EL (cell line): Measurements from ENCODE around the gene DTYMK.

Experiments
- DNase-seq: peaks from one replicate; pipeline ENCODE4 v3.0.0-alpha.2; 2016

DTYMK gene, protein sequence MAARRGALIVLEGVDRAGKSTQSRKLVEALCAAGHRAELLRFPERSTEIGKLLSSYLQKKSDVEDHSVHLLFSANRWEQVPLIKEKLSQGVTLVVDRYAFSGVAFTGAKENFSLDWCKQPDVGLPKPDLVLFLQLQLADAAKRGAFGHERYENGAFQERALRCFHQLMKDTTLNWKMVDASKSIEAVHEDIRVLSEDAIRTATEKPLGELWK

DNA sequence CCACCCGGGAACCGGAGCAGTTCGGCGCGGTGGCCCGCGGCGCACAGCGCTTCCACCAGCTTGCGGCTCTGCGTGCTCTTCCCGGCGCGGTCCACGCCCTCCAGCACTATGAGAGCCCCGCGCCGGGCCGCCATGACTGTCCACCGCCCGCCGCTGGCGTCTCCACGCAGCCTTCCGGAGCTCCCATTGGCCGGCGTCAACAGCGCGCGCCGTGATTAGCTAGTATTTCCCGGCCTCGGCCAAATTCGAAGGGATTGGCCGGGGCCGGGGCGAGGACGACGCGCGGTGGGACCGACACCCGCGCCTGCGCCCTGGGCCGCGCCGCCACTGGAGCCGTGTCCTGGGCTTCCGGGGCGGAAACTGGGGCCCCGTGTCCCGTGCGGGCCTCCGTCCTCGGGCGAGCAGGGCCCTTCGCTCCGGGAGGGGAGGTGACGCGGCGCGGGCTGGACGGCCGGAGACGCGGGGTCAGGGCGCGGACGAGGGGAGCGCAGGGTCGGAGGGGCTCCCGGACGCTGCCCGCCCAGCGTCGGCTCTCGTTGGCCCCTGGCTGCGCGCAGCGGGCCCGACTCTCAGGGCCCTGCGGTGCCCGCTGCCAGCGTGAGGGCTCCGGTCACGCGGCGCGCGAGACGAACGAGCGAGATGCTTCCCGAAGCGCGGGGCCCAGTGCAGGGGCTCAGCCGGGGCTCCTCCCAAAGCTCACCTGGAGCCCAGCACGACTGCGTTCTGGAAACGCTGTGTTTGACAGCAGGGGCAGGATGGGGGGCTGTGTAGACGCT is at the start of gene DTYMK:
DTYMK (minus strand) TSS at position 166 of the 776 bp plus-strand sequence; CDS start at position 134, 32 bp downstream.
- peak; percentile 96 for DNase-seq

GRCh38 chr2:241736111-241736510 is 49.5 kb upstream of the DTYMK start:
- DNase-seq = no peak

- DNase-seq = peak; percentile 85
Measured at GRCh38 chr2:241734467-241735208, 48.0 kb upstream of the DTYMK start, which contains the start of gene D2HGDH. D2HGDH (plus strand) TSS chr2:241734630; CDS start chr2:241735225, 595 bp downstream.

DNA sequence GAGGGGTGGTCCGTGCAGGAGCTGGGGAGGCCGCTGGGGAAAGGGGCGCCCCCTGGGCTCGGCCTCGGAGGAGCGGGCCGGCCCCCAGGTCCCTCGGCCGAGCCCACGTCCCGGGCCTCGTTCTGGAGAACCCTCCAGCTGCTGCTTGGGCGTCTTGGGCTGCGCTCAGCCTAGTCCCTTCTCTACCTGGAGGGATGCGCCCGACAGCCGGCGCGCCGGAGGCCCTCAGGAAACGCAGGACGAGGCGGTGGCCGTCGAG is 47.5 kb upstream of the DTYMK start:
- DNase-seq = no peak

GRCh38 chr2:241733391-241734207 is 47.0 kb upstream of the DTYMK start:
- no peak for DNase-seq

- peak; percentile 36 for DNase-seq
Measured at GRCh38 chr2:241732513-241733186, 46.0 kb upstream of the DTYMK start.

GRCh38 chr2:241730671-241731293 is 44.2 kb upstream of the DTYMK start:
- no peak for DNase-seq

DNA sequence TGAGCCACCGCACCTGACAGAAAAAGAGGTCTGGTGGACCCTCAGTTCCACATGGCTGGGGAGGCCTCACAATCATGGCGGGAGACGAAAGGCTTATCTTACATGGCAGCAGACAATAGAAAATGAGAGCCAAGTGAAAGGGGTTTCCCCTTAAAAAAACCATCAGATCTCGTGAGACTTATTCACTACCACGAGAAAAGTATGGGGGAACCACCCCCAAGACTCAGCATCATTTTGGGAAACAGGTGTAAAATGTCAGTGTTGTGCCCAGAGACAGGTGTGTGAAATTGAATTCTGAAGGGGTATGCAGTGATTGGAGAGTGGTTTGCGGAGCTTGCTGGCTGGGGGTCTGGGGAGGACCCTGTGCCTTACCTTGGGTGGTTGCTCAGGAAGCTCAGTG is 43.3 kb upstream of the DTYMK start:
- no peak for DNase-seq

DNA sequence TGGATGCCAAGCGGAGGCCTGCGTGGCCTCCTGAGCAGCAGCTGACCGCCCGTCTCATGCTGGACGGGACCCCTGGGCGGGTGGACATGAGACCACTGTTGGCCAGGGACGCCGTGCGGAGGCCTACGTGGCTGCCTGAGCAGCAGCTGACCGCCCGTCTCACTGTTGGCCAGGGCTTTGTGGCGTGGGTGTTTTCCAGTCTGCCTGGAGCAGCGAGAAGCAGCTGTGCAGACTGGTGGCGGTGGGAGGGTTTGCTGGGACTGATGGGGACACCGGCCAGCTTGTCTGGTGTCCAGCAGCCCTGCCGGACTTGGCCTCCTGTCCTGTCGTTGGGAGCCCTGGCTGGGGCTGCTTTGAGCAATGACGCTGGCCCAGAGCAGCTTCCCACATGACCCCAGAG is 42.0 kb upstream of the DTYMK start:
- no peak for DNase-seq

GRCh38 chr2:241728000-241728399 is 41.4 kb upstream of the DTYMK start:
- no peak for DNase-seq

DNA sequence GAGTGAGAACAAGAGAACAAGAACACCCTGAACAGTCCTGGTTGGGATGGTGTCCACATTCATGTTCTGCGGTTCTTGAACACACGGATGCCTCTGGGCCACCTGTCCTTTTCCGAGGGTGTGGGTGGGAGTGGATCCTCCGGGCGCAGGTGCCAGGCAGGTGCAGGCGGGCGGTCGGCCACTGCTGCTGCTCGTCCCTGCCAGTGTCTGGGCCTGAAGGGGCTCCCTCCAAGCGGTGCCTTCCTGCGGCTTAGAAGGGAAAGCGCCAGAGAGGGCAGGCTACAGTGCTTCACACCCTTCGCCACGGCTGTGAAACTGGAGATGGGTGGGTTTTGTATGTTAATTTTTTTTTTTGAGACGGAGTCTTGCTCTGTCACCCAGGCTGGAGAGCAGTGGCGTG is 39.8 kb upstream of the DTYMK start:
- DNase-seq = no peak

GRCh38 chr2:241724975-241725870 is 38.6 kb upstream of the DTYMK start:
- no peak for DNase-seq

DNA sequence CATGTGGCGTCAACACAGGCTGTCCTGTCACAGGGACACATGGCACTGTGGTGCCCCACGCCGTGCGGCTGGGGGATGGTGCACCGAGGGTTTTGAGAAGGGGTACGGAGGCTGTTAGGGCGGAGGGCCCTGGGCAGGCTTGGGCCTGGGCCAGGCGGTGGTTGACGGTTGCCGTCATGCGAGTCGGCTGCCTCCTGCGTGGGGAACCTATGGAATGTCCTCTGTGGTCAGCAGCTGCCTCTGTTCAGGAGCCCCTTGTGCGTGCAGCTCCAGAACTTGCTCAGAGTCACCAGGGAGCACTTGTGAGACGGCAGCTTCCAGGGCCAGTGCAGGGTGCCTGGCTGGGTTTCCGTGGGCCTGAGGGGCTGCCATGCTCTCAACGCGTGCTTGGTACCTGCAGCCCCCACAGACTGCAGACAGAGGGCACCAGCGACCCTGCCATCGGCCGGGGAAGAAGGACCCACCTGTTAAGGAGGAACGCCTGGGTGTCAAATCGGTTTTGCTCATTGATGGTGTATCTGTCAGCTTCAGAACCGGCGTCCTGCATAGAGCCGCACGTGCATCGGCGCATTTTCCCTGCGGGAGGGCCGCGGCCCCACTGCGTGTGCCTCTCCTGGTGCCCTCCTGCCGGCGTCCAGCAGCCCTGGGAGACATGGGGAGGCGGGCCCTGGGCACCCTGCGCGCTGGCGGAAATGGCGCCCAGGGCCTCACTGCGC is 37.8 kb upstream of the DTYMK start:
- DNase-seq = no peak

DNA sequence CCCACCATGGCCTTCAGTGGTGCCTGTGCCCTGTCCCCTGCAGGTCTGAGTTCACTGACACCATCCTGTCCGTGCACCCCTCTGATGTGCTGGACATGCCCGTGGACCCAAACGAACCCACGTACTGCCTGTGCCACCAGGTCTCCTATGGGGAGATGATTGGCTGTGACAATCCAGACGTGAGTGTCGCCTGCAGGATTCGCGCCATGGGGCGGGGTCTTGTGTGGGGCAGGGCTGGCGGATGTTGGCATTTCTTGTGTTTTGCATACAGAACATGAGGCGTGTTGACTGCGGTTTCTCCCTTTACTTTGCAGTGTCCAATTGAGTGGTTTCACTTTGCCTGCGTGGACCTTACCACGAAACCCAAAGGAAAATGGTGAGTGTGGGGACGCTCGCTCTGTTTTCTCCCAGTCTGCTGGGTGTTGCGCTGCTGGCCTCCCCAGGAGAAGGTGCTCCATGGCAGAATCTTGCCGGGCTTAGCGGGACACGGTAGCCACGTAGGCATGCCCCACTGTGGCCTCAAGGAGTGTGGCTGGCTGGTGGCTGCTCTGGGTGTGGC is 36.4 kb upstream of the DTYMK start:
- no peak for DNase-seq

GRCh38 chr2:241721852-241722251 is 35.2 kb upstream of the DTYMK start:
- DNase-seq = no peak

- DNase-seq = no peak
Measured at GRCh38 chr2:241720560-241720959, 33.9 kb upstream of the DTYMK start.

DNA sequence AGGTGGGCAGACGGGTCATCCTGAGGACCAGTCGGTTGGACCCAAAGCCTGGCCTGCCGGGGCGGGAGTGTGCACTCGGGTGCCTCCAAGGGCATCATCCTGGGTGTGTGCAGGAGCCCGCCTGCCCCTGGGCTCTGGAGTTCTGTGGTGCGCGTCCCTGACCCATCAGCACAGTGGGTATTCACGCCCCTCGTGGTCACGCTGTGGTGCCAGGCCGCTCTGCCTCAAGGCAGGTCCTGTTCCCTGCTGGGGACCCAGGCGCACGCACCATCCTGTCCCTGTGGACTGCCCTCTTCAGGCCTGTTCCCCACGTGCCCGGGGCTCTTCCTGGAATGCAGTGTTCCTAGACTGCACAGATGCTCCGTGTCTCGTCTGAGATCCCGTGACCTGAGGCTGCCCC is 33.5 kb upstream of the DTYMK start:
- no peak for DNase-seq

DNA sequence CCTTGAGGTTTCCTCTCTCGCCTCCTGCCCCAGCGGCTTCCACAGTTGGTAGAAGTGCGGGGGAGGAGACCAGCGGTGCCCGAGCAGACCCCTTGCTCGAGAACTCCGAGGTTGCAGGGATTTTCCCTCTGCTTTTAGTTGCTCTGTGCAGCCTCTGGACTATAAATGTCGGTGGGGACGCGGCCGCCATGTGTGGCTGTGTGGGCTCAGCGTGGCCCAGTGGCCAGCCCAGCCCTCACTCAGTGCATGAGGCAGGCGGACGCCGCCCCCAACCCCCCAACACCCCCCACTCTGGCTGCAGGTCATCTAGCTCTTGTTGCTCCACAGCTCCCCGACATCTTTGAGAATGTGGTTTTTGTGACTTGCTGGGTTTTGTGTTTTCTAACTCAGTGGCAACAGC is 32.5 kb upstream of the DTYMK start:
- DNase-seq = no peak

DNA sequence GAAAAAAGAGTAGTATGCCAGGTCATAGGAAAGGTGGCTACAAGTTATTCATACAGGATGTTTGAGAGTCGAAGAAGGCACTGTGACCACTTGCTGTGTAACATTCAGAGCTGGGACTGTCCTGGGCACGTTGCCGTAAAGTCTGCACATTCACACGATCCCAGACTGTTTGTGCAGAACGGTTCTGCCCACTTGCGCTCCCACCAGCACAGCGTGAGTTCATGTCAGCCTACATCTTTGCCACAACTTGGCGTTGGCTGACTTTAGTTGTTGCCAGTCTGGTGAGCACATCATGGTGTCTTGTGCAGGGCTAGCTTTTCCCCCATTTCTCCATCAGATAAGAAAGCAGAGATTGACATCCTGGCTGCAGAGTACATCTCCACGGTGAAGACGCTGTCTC is 22.3 kb upstream of the DTYMK start:
- no peak for DNase-seq

DNA sequence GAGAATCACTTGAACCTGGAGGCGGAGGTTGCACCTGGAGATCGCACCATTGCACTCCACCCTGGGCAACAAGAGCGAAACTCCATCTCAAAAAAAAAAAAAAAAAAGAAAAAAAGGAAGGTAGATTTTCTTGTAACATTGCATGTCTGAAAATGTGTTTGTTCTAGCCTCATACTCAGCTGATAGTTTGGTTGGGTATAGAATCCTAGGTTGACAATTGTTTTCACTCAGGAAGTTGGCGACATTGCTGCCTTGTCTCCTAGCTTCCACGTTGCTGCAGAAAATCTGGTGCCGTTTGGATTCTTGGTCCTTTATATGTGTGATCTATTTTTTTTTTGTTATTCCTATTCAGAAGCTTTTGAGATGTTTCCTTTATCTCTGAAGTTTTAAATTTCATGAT is 19.9 kb upstream of the DTYMK start:
- no peak for DNase-seq
